H9 (cell line): ENCODE measurements around the gene UBE2E1. TPM values are rescaled to one million over a fixed set of nuclear protein-coding genes. Genes with fewer than 3 reads are reported as not detected.

Experiments
- DNase-seq: peaks from one replicate; pipeline ENCODE4 v3.0.0-alpha.2; 2017
- H2AFZ ChIP-seq: one replicate; pipeline ENCODE4 v1.6.1; 2013; ENCODE audit warnings: mild to moderate bottlenecking, low read length, control low read depth, moderate library complexity
- H2AK5ac ChIP-seq: 2 replicates; pipeline ENCODE4 v1.6.1; 2013; ENCODE audit warnings: low read length, control low read depth, mixed read lengths; ENCODE audit not compliant: insufficient read length
- H2BK120ac ChIP-seq: one replicate; pipeline ENCODE4 v1.6.1; 2013; ENCODE audit warnings: low read depth, mild to moderate bottlenecking, low read length, control low read depth, inconsistent platforms; ENCODE audit not compliant: poor library complexity, severe bottlenecking
- H2BK12ac ChIP-seq: 2 replicates; pipeline ENCODE4 v1.6.1; 2013; ENCODE audit warnings: low read length, control low read depth, mixed read lengths, low read depth; ENCODE audit not compliant: insufficient read length
- H2BK15ac ChIP-seq: 2 replicates; pipeline ENCODE4 v1.6.1; 2013; ENCODE audit warnings: low read depth, low read length, control low read depth
- H2BK20ac ChIP-seq: one replicate; pipeline ENCODE4 v1.6.1; 2013; ENCODE audit warnings: low read depth, mild to moderate bottlenecking, low read length, control low read depth, inconsistent platforms; ENCODE audit not compliant: poor library complexity, severe bottlenecking
- H2BK5ac ChIP-seq: 2 replicates; pipeline ENCODE4 v1.6.1; 2013; ENCODE audit warnings: low read length, control low read depth, mixed read lengths; ENCODE audit not compliant: insufficient read length
- H3K14ac ChIP-seq: 2 replicates; pipeline ENCODE4 v1.6.1; 2013; ENCODE audit warnings: low read length, control low read depth; ENCODE audit not compliant: insufficient read depth
- H3K18ac ChIP-seq: 2 replicates; pipeline ENCODE4 v1.6.1; 2013; ENCODE audit warnings: low read depth, mild to moderate bottlenecking, mixed read lengths, low read length, control low read depth; ENCODE audit not compliant: insufficient read length
- H3K23ac ChIP-seq: 2 replicates; pipeline ENCODE4 v1.6.1; 2013; ENCODE audit warnings: low read length, control low read depth, mixed read lengths, low read depth; ENCODE audit not compliant: insufficient read length
- H3K23me2 ChIP-seq: 2 replicates; pipeline ENCODE4 v1.6.1; 2013; ENCODE audit warnings: low read depth, mild to moderate bottlenecking, mixed read lengths, low read length, control low read depth; ENCODE audit not compliant: insufficient read length, poor library complexity, severe bottlenecking
- H3K27ac ChIP-seq: 2 replicates; pipeline ENCODE4 v1.5.1; 2013; ENCODE audit warnings: low read length, control low read depth, mixed read lengths, low read depth; ENCODE audit not compliant: insufficient read length
- H3K27me3 ChIP-seq: 2 replicates; pipeline ENCODE4 v1.6.1; 2013; ENCODE audit warnings: low read length, control low read depth, inconsistent platforms; ENCODE audit not compliant: insufficient read depth
- H3K4ac ChIP-seq: 2 replicates; pipeline ENCODE4 v1.6.1; 2013; ENCODE audit warnings: low read depth, mild to moderate bottlenecking, control low read depth, inconsistent platforms, low read length, moderate library complexity
- H3K4me1 ChIP-seq: 2 replicates; pipeline ENCODE4 v1.6.1; 2013; ENCODE audit warnings: low read length, control low read depth, inconsistent platforms; ENCODE audit not compliant: insufficient read depth
- H3K4me2 ChIP-seq: 2 replicates; pipeline ENCODE4 v1.6.1; 2013; ENCODE audit warnings: low read length, control low read depth, mixed read lengths; ENCODE audit not compliant: insufficient read length, insufficient read depth
- H3K56ac ChIP-seq: 2 replicates; pipeline ENCODE4 v1.6.1; 2013; ENCODE audit warnings: low read depth, mild to moderate bottlenecking, mixed read lengths, low read length, control low read depth; ENCODE audit not compliant: insufficient read length
- H3K79me1 ChIP-seq: 2 replicates; pipeline ENCODE4 v1.6.1; 2013; ENCODE audit warnings: low read depth, mild to moderate bottlenecking, moderate library complexity, low read length, control low read depth, inconsistent platforms; ENCODE audit not compliant: insufficient read depth, poor library complexity, severe bottlenecking
- H3K79me2 ChIP-seq: 2 replicates; pipeline ENCODE4 v1.6.1; 2013; ENCODE audit warnings: low read length, control low read depth, inconsistent platforms; ENCODE audit not compliant: insufficient read depth
- H3K9ac ChIP-seq: 2 replicates; pipeline ENCODE4 v1.6.1; 2013; ENCODE audit warnings: low read length, control low read depth, mixed read lengths; ENCODE audit not compliant: insufficient read length; ENCODE audit errors: extremely low read depth
- H3K9me3 ChIP-seq: one replicate; pipeline ENCODE4 v1.6.1; 2013; ENCODE audit warnings: low read depth, low read length, inconsistent platforms; ENCODE audit not compliant: control insufficient read depth
- H3T11ph ChIP-seq: one replicate; pipeline ENCODE4 v1.6.1; 2013; ENCODE audit warnings: mild to moderate bottlenecking, low read length, control low read depth, inconsistent platforms
- H4K20me1 ChIP-seq: one replicate; pipeline ENCODE4 v1.6.1; 2013; ENCODE audit not compliant: control insufficient read depth, insufficient read length, insufficient read depth
- H4K5ac ChIP-seq: 2 replicates; pipeline ENCODE4 v1.6.1; 2013; ENCODE audit warnings: low read depth, mild to moderate bottlenecking, mixed read lengths, low read length, control low read depth; ENCODE audit not compliant: insufficient read length
- H4K8ac ChIP-seq: replicated peaks from 2 replicates; pipeline ENCODE4 v1.6.1; 2013; ENCODE audit warnings: low read length, control low read depth, mixed read lengths, low read depth; ENCODE audit not compliant: insufficient read length
- H4K91ac ChIP-seq: 2 replicates; pipeline ENCODE4 v1.6.1; 2013; ENCODE audit warnings: low read depth, mild to moderate bottlenecking, moderate library complexity, mixed read lengths, low read length, control low read depth; ENCODE audit not compliant: insufficient read length
- H3K27ac Mint-ChIP-seq, 3 experiments: 2 replicates in 2 of 3; 3 replicates in 1 of 3; pipeline ENCODE4 v1.8.0; 2020 to 2021; ENCODE audit warnings: mixed read lengths in 3 of 3, mild to moderate bottlenecking in 1 of 3, moderate library complexity in 1 of 3
- H3K27me3 Mint-ChIP-seq: 2 replicates; pipeline ENCODE4 v1.8.0; 2021; ENCODE audit warnings: low read depth, mild to moderate bottlenecking, moderate library complexity, mixed read lengths
- H3K36me3 Mint-ChIP-seq, 3 experiments: 2 replicates in 2 of 3; 3 replicates in 1 of 3; pipeline ENCODE4 v1.8.0; 2020 to 2021; ENCODE audit warnings: low read depth in 3 of 3, mixed read lengths in 3 of 3; ENCODE audit not compliant: insufficient read depth in 1 of 3
- H3K4me1 Mint-ChIP-seq, 2 experiments: 2 replicates each; pipeline ENCODE4 v1.8.0; 2020; ENCODE audit warnings: mixed read lengths in 2 of 2
- H3K4me3 Mint-ChIP-seq, 2 experiments: 2 replicates in 1 of 2; 3 replicates in 1 of 2; pipeline ENCODE4 v1.8.0; 2020 to 2021; ENCODE audit warnings: mild to moderate bottlenecking in 2 of 2, mixed read lengths in 2 of 2, moderate library complexity in 1 of 2
- H3K9me3 Mint-ChIP-seq, 2 experiments: 2 replicates in 1 of 2; 3 replicates in 1 of 2; pipeline ENCODE4 v1.8.0; 2020; ENCODE audit warnings: mild to moderate bottlenecking in 2 of 2, mixed read lengths in 2 of 2, moderate library complexity in 1 of 2
- WGBS: extraction: QIAGEN DNeasy Blood & Tissue Kit; methylation state at CpG from one replicate; pipeline ENCODE4 v1.1.7; 2013; ENCODE audit warnings: missing lambda C conversion rate, low lambda C conversion rate, mixed read lengths; ENCODE audit not compliant: insufficient read length; ENCODE audit errors: extremely low coverage; 5-methylcytosine and 5-hydroxymethylcytosine counted together
- total RNA-seq: library from RNA; stranded (reverse); gene quantifications from 2 replicates; pipeline ENCODE4 v1.2.1, GENCODE V29; 2021
- TF ChIP-seq, protein P1 (sequence below): fragments of 200-600 bp; sonication (generic); conservative IDR thresholded peaks from 3 replicates; pipeline ENCODE4 v1.8.0; 2021; ENCODE audit warnings: antibody characterized with exemption, mild to moderate bottlenecking

Gene UBE2E1
- total RNA-seq, 1 experiment from 2014 or later: 142 TPM

DNA sequence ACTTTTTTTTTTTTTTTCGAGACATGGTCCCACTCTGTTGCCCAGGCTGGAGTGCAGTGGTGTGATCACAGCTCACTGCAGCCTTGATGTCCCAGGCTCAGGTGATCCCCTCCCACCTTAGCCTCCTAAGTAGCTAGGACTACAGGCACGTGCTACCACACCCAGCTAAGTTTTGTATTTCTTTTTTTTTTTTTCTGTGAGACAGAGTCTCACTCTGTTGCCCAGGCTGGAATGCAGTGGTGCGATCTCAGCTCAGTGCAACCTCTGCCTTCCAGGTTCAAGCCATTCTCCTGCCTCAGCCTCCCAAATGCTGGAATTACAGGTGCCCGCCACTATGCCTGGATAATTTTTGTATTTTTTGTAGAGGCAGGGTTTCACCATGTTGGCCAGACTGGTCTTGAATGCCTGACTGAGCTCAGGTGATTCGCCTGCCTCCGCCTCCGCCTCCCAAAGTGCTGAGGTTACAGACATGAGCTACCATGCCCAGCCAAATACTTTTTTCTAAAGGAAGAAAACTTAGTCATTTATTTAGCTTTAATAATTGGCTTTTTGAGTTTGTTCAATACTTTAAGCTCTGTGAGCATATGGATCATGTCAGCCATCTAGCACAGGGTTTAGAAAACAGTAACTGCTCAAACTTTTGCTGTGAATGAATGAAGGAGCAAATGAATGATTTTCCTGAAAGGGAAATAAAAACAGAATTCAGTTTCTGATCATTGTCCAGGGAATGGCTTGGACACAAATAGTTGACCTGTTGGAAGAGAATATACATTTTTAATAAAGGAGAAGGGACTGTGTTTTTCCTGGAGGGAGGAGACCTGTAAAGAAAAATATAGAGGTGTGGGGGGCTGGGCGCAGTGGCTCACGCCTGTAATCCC, 26.0 kb downstream of the UBE2E1 start:
- no peak overlapping the region for H2AK5ac ChIP-seq
- Mint-ChIP-seq H3K9me3 (no peaks in the 10 kb centered on the region), H3K4me3 (no peak overlapping the region), H3K36me3 (peaks cover 2 to 4% (median 3%) of the 10 kb centered on the region in 3 experiments; a peak in 4 of 7 replicates), H3K27me3 (no peaks in the 10 kb centered on the region), H3K4me1 (peaks cover 39 to 46% of the 10 kb centered on the region in 2 experiments), H3K27ac (peak overlapping the region; percentile 50 to 85 (median 57); a peak in 3 of 7 replicates)
- no peak overlapping the region for H2BK5ac ChIP-seq
- H3K79me1 ChIP-seq: peaks cover 8% of the 10 kb centered on the region
- no peak overlapping the region for H4K5ac ChIP-seq
- no peak overlapping the region for H2BK20ac ChIP-seq
- peaks cover 3% of the 10 kb centered on the region; the same call in 1 of the 2 replicates for H3K79me2 ChIP-seq
- no peak for DNase-seq
- no peak overlapping the region for H4K91ac ChIP-seq
- no peak overlapping the region for H2BK12ac ChIP-seq
- no peaks in the 10 kb centered on the region for H4K20me1 ChIP-seq
- no peaks in the 10 kb centered on the region; the same call in 1 of the 2 replicates for H3K4me1 ChIP-seq
- no peak overlapping the region for H3K23ac ChIP-seq
- no peak overlapping the region for H2BK120ac ChIP-seq
- no peak overlapping the region for H3K4ac ChIP-seq
- no peak overlapping the region for H3K56ac ChIP-seq
- H3K9ac ChIP-seq: no peak overlapping the region
- no peaks in the 10 kb centered on the region for H3K9me3 ChIP-seq
- H3K27ac ChIP-seq: no peak overlapping the region
- TF ChIP-seq, protein P1, sequence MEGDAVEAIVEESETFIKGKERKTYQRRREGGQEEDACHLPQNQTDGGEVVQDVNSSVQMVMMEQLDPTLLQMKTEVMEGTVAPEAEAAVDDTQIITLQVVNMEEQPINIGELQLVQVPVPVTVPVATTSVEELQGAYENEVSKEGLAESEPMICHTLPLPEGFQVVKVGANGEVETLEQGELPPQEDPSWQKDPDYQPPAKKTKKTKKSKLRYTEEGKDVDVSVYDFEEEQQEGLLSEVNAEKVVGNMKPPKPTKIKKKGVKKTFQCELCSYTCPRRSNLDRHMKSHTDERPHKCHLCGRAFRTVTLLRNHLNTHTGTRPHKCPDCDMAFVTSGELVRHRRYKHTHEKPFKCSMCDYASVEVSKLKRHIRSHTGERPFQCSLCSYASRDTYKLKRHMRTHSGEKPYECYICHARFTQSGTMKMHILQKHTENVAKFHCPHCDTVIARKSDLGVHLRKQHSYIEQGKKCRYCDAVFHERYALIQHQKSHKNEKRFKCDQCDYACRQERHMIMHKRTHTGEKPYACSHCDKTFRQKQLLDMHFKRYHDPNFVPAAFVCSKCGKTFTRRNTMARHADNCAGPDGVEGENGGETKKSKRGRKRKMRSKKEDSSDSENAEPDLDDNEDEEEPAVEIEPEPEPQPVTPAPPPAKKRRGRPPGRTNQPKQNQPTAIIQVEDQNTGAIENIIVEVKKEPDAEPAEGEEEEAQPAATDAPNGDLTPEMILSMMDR: no peak
- H4K8ac ChIP-seq: no peak overlapping the region
- H3K4me2 ChIP-seq: no peak overlapping the region
- no peak overlapping the region for H3K18ac ChIP-seq
- no peaks in the 10 kb centered on the region for H3K27me3 ChIP-seq
- no peak overlapping the region for H2AFZ ChIP-seq
- WGBS: no CpG with 5 or more reads among the region's 9 CpGs
- H3K23me2 ChIP-seq: no peaks in the 10 kb centered on the region
- no peak overlapping the region for H2BK15ac ChIP-seq
- no peak overlapping the region for H3K14ac ChIP-seq
- no peak overlapping the region for H3T11ph ChIP-seq
